HuH-7.5 (cell line): ENCODE data around the gene TMEM117.
"Not testable (repeated sequence)": the region's sequence is repeated elsewhere in the genome, so short reads cannot be mapped to it uniquely, and the experiment has no call there.

Experiments used
- DNase-seq: peaks from one replicate; pipeline ENCODE4 v3.0.0; 2011; ENCODE audit warnings: low spot score

TMEM117 gene

GRCh38 chr12:44100264-44100663 lies 264.4 kb downstream of the TMEM117 start:
- no peak for DNase-seq

GRCh38 chr12:44101475-44101874 lies 265.6 kb downstream of the TMEM117 start:
- DNase-seq, result no peak

- DNase-seq, result no peak
Measured at GRCh38 chr12:44114906-44115305, 279.0 kb downstream of the TMEM117 start.

- no peak for DNase-seq
Measured at GRCh38 chr12:44117337-44117736, 281.5 kb downstream of the TMEM117 start.

GRCh38 chr12:44118946-44119345 lies 283.1 kb downstream of the TMEM117 start:
- DNase-seq, result no peak

- no peak for DNase-seq
Measured at GRCh38 chr12:44126806-44127205, 290.9 kb downstream of the TMEM117 start.

- DNase-seq, result no peak
Measured at GRCh38 chr12:44127966-44128710, 292.3 kb downstream of the TMEM117 start.

- no peak for DNase-seq
Measured at GRCh38 chr12:44143175-44143574, 307.3 kb downstream of the TMEM117 start.

- DNase-seq, result no peak
Measured at GRCh38 chr12:44148936-44149335, 313.1 kb downstream of the TMEM117 start.

GRCh38 chr12:44154128-44154527 lies 318.2 kb downstream of the TMEM117 start:
- DNase-seq, result no peak

- no peak for DNase-seq
Measured at GRCh38 chr12:44155358-44155757, 319.5 kb downstream of the TMEM117 start.

GRCh38 chr12:44157359-44157758 lies 321.5 kb downstream of the TMEM117 start:
- DNase-seq, result no peak

GRCh38 chr12:44158746-44159145 lies 322.9 kb downstream of the TMEM117 start:
- DNase-seq, result no peak

- no peak for DNase-seq
Measured at GRCh38 chr12:44159216-44159615, 323.3 kb downstream of the TMEM117 start.

- no peak for DNase-seq
Measured at GRCh38 chr12:44159862-44160261, 324.0 kb downstream of the TMEM117 start.

GRCh38 chr12:44162961-44163360 lies 327.1 kb downstream of the TMEM117 start:
- no peak for DNase-seq

GRCh38 chr12:44174053-44174452 lies 338.2 kb downstream of the TMEM117 start:
- no peak for DNase-seq

- no peak for DNase-seq
Measured at GRCh38 chr12:44184499-44185206, 348.8 kb downstream of the TMEM117 start.

GRCh38 chr12:44193281-44193680 lies 357.4 kb downstream of the TMEM117 start:
- DNase-seq, result no peak

- not testable (repeated sequence) for DNase-seq
Measured at GRCh38 chr12:44195719-44196118, 359.8 kb downstream of the TMEM117 start.

GRCh38 chr12:44206045-44206444 lies 370.2 kb downstream of the TMEM117 start:
- DNase-seq, result no peak

GRCh38 chr12:44217146-44217883 lies 381.4 kb downstream of the TMEM117 start:
- DNase-seq, result no peak

GRCh38 chr12:44223736-44224135 lies 387.9 kb downstream of the TMEM117 start:
- DNase-seq, result no peak
